Stomach (tissue), 9 donors: Measurements from ENCODE around the gene CHN2. TPM values are rescaled to one million over a fixed set of nuclear protein-coding genes. Genes with fewer than 3 reads are reported as not detected.

Source experiments
- DNase-seq, 2 donors: peaks; one replicate each; pipeline versions ENCODE4 v3.0.0 to v3.0.0-alpha.2; 2013 to 2019
- H3K27ac ChIP-seq, 5 donors: fragments of 200-600 bp in 4 of 5; sonication (generic) in 4 of 5; one replicate each; pipeline ENCODE4 v1.5.1; 2013 to 2019; ENCODE audit warnings: mild to moderate bottlenecking in 1 of 5, moderate library complexity in 1 of 5
- H3K27me3 ChIP-seq, 3 donors: fragments of 200-600 bp; sonication (generic); one replicate each; pipeline ENCODE4 v1.5.1; 2017 to 2019; ENCODE audit warnings: mixed run types in 1 of 3
- H3K36me3 ChIP-seq, 4 donors: fragments of 200-600 bp; sonication (generic); 1 replicate in 3 of 4; 2 replicates in 1 of 4; pipeline ENCODE4 v1.5.1; 2016 to 2019
- H3K4me1 ChIP-seq, 4 donors: fragments of 200-600 bp; sonication (generic); one replicate each; pipeline ENCODE4 v1.5.1; 2016 to 2019
- H3K4me3 ChIP-seq, 4 donors: fragments of 200-600 bp; sonication (generic) in 3 of 4; one replicate each; pipeline ENCODE4 v1.5.1; 2016 to 2019; ENCODE audit warnings: mild to moderate bottlenecking in 1 of 4
- H3K9me3 ChIP-seq, 4 donors: fragments of 200-600 bp; sonication (generic); one replicate each; pipeline ENCODE4 v1.5.1; 2016 to 2019
- CTCF ChIP-seq, 7 experiments: fragments of 450-650 bp in 4 of 7; fragments of 200-600 bp in 3 of 7; sonication (generic) in 3 of 7; IDR thresholded peaks; one replicate each; pipeline ENCODE4 v1.5.1; 2016 to 2019; ENCODE audit warnings: antibody characterized with exemption in 7 of 7, control low read depth in 2 of 7, mild to moderate bottlenecking in 1 of 7
- EP300 ChIP-seq: sonication (generic); formaldehyde crosslinking; IDR thresholded peaks from one replicate; pipeline ENCODE4 v1.6.1; 2017; ENCODE audit warnings: antibody characterized with exemption
- POLR2A ChIP-seq, 4 donors: fragments of 450-650 bp; IDR thresholded peaks; one replicate each; pipeline ENCODE4 v1.6.1; 2016; ENCODE audit warnings: antibody characterized with exemption in 4 of 4, control low read depth in 2 of 4, mild to moderate bottlenecking in 1 of 4, moderate library complexity in 1 of 4
- POLR2AphosphoS5 ChIP-seq, 3 donors: sonication (generic); formaldehyde crosslinking; IDR thresholded peaks; one replicate each; pipeline ENCODE4 v1.6.1; 2016; ENCODE audit warnings: antibody characterized with exemption in 3 of 3
- WGBS, 5 donors: extraction: QIAGEN DNeasy Blood & Tissue Kit in 3 of 5; methylation state at CpG; one replicate each; pipeline versions ENCODE4 v1.1.5 to v1.1.7; 2013 to 2018; 5-methylcytosine and 5-hydroxymethylcytosine counted together
- intact Hi-C: fragments of 100-400 bp; cut with DNase I; formaldehyde crosslinking; loops from one replicate; pipeline ENCODE4 v1.15.1; 2023; ENCODE audit warnings: low total_unique reads
- polyA plus RNA-seq, 3 donors: library from polyadenylated mRNA; stranded (reverse); fragments of 200-250 nt; gene quantifications; one replicate each; pipeline ENCODE4 v1.2.3, GENCODE V29; 2013
- total RNA-seq, 5 donors: library from RNA; depleted of rRNA; stranded (reverse); fragments of >200 nt; gene quantifications; one replicate each; pipeline versions ENCODE4 v1.1.0 to v1.2.3, GENCODE V29; 2014 to 2016
- donor health status: healthy with polysubstance abuse.
- donor health status: Bipolar disorder and iron deficiency.
- donor health status: healthy.

The CHN2 gene
- total and polyA plus RNA-seq, 8 donors: 2.4 to 47.8 (median 13.8) TPM

DNA sequence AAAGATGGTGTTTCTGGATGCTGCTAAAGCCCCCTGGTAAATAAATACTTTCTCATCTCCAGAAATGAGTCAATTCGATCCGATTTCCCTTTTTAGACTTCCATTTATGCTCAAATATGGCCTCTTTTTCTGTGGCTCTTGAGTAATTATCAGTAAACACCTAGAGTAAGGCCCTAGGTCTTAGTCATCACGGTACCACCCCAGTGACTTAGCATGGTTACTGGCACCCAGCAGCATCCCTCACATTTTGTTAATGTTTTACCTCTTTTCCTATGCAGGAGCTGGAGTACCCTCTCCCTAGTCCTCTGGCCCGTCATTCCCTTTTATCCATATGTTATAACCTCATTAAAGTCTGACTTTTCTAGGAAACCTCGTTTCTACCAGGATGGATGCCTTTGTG lies 19.5 kb downstream of the CHN2 start:
- DNase-seq: no peak
- Histone ChIP-seq H3K36me3 (no peaks in the 10 kb centered on the region), H3K4me3 (no peak overlapping the region), H3K27ac (no peak overlapping the region), H3K27me3 (no peaks in the 10 kb centered on the region), H3K9me3 (no peaks in the 10 kb centered on the region), H3K4me1 (no peaks in the 10 kb centered on the region)
- 82 to 92% (median 87%) methylated on average over 5 of the region's 5 CpGs for WGBS, 5 donors
- intact Hi-C loops: no loop called here
- TF ChIP-seq POLR2AphosphoS5 (IDR thresholded peaks at IDR 0.05) (no peak), EP300 (no peak), CTCF (IDR thresholded peaks at IDR 0.05) (no peak), POLR2A (IDR thresholded peaks at IDR 0.05) (no peak)

DNA sequence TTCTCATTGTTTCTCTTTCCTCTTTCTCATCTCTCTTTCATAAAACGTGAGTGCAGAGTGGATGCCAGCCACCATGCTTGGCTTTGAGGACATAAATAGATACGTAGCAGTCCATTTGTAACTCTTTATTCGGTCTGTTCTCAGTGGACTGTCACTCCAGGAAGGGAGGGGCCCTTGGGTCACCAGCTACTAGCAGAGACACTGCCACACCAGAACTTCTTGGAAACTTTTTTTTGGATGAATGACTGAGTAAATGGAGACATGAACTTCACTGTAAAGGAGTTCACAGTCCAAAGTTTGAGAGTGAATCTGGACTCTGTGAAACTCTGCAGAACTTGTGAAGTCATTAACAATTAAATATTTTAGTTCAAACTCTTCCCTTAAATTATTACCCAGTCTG lies 20.2 kb downstream of the CHN2 start:
- Histone ChIP-seq H3K4me1 (peaks cover 0 to 3% (median 0%) of the 10 kb centered on the region in 4 donors), H3K4me3 (no peak overlapping the region), H3K36me3 (no peaks in the 10 kb centered on the region), H3K27ac (no peak overlapping the region), H3K27me3 (no peaks in the 10 kb centered on the region), H3K9me3 (no peaks in the 10 kb centered on the region)
- DNase-seq: no peak
- TF ChIP-seq POLR2A (IDR thresholded peaks at IDR 0.05): no peak
- TF ChIP-seq POLR2AphosphoS5 (IDR thresholded peaks at IDR 0.05): no peak
- TF ChIP-seq CTCF (IDR thresholded peaks at IDR 0.05): no peak
- no peak for TF ChIP-seq EP300
- 51 to 68% (median 62%) methylated on average over 3 of the region's 3 CpGs for WGBS, 5 donors
- intact Hi-C loops: no loop called here

- no peak for DNase-seq
- intact Hi-C loops: no loop called here
- peaks cover 0 to 4% (median 0%) of the 10 kb centered on the region in 4 donors for H3K4me1 ChIP-seq
- H3K27ac ChIP-seq: no peak overlapping the region
- TF ChIP-seq EP300 (no peak), POLR2AphosphoS5 (IDR thresholded peaks at IDR 0.05) (no peak), POLR2A (IDR thresholded peaks at IDR 0.05) (no peak), CTCF (IDR thresholded peaks at IDR 0.05) (no peak)
- no peaks in the 10 kb centered on the region for H3K27me3 ChIP-seq
- H3K9me3 ChIP-seq: peaks cover 0 to under 1% (median 0%) of the 10 kb centered on the region in 4 donors
- 79 to 94% (median 88%) methylated on average over 1 of the region's 1 CpG for WGBS, 5 donors
- H3K36me3 ChIP-seq: no peaks in the 10 kb centered on the region
- no peak overlapping the region for H3K4me3 ChIP-seq
Measured at GRCh38 chr7:29216128-29216527, 21.6 kb downstream of the CHN2 start.

GRCh38 chr7:29217113-29217512 lies 22.5 kb downstream of the CHN2 start:
- Histone ChIP-seq H3K4me3 (no peak overlapping the region), H3K27me3 (no peaks in the 10 kb centered on the region), H3K9me3 (peaks cover 0 to 7% (median 6%) of the 10 kb centered on the region in 4 donors), H3K27ac (no peak overlapping the region), H3K4me1 (peaks cover 0 to 4% (median 0%) of the 10 kb centered on the region in 4 donors), H3K36me3 (no peaks in the 10 kb centered on the region)
- intact Hi-C loops: no loop called here
- TF ChIP-seq EP300 (no peak), POLR2AphosphoS5 (IDR thresholded peaks at IDR 0.05) (no peak), POLR2A (IDR thresholded peaks at IDR 0.05) (no peak), CTCF (IDR thresholded peaks at IDR 0.05) (no peak)
- no peak for DNase-seq
- 43 to 49% (median 45%) methylated on average over 2 of the region's 2 CpGs for WGBS, 5 donors
